ENCODE results near the gene CHN2. TPM values are rescaled to one million over a fixed set of nuclear protein-coding genes. Genes with fewer than 3 reads are reported as not detected.

CHN2 gene
- total and polyA plus RNA-seq, 2 donors (not counting 1 experiment from before 2014, with no cell fraction given) = 0.86 to 1.4 TPM

DNA sequence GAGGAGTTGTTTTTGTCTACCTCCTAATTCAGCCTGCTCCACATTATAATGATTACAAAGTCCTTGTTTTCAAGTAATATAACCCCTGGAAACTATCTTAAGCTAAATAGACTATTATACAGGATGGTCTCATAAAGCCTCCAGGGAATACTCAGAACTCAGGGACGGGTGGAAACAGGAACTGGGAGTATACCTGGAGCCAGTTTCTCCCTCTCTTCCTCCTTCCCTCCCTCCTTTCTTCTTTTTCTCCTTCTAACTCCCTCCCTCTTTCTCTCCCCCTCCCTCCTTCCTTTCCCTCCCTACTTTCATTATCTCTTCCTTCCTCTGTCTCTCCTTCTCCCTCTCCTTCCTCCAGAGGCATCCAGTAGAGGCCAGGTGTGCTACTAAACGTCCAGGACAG is 292.8 kb downstream of the CHN2 start:
- Histone ChIP-seq H3K4me1 (ENCODE audit: control insufficient read depth in 2 of 2, insufficient read depth in 2 of 2, low read length in 2 of 2) (no peaks in the 10 kb centered on the region), H3K9me3 (ENCODE audit: control extremely low read depth in 1 of 3, control insufficient read depth in 2 of 3, insufficient read depth in 1 of 3, low read length in 2 of 3) (no peaks in the 10 kb centered on the region), H3K4me3 (ENCODE audit: control extremely low read depth in 1 of 5, extremely low read depth in 1 of 5, insufficient read depth in 1 of 5, low read depth in 2 of 5, low read length in 4 of 5) (no peak overlapping the region), H3K79me2 (ENCODE audit: control insufficient read depth, insufficient read depth, low read length) (no peaks in the 10 kb centered on the region), H3K36me3 (replicated peaks in 1 of 2; ENCODE audit: control extremely low read depth in 1 of 2, control insufficient read depth in 1 of 2, extremely low read depth in 1 of 2, insufficient read depth in 2 of 2, low read length in 1 of 2) (no peaks in the 10 kb centered on the region), H4K20me1 (ENCODE audit: control insufficient read depth, insufficient read depth, low read length, poor library complexity, severe bottlenecking) (no peaks in the 10 kb centered on the region), H3K27me3 (replicated peaks in 1 of 4; ENCODE audit: control extremely low read depth in 1 of 4, control insufficient read depth in 3 of 4, insufficient read depth in 4 of 4, low read length in 3 of 4) (no peaks in the 10 kb centered on the region), H2AFZ (ENCODE audit: insufficient read depth, low read depth, low read length, poor library complexity, severe bottlenecking) (no peak overlapping the region), H3K27ac (ENCODE audit: low read length in 2 of 2) (no peak overlapping the region), H3K4me2 (replicated peaks; ENCODE audit: low read depth, low read length, poor library complexity, severe bottlenecking) (no peak overlapping the region), H3K9ac (ENCODE audit: low read length) (no peak overlapping the region)
- CTCF ChIA-PET = no interaction called here
- TF ChIP-seq EZH2 (IDR thresholded peaks at IDR 0.05; ENCODE audit: borderline replicate concordance, insufficient read depth, low read depth, low read length, poor library complexity, severe bottlenecking) = no peak
- no peak for TF ChIP-seq CTCF (IDR thresholded peaks at IDR 0.05)
- Mint-ChIP-seq H3K9me3 (ENCODE audit: insufficient read depth) (no peaks in the 10 kb centered on the region), H3K4me1 (no peaks in the 10 kb centered on the region), H3K27me3 (peaks cover 5% of the 10 kb centered on the region), H3K27ac (no peak overlapping the region), H3K4me3 (no peak overlapping the region)
- ATAC-seq (ENCODE audit: low read depth) (no peak), DNase-seq (no peak)
- 20% methylated on average over 1 of the region's 2 CpGs for WGBS (ENCODE audit: insufficient coverage)
- POLR2A ChIA-PET = no interaction called here
- intact Hi-C loops (cut with micrococcal nuclease) = no loop called here

- no peaks in the 10 kb centered on the region for H4K20me1 ChIP-seq (ENCODE audit: control insufficient read depth, insufficient read depth, low read length, poor library complexity, severe bottlenecking)
- intact Hi-C loops (cut with micrococcal nuclease) = no loop called here
- no peak overlapping the region for H3K4me2 ChIP-seq (replicated peaks; ENCODE audit: low read depth, low read length, poor library complexity, severe bottlenecking)
- H3K9me3 ChIP-seq (ENCODE audit: control extremely low read depth in 1 of 3, control insufficient read depth in 2 of 3, insufficient read depth in 1 of 3, low read length in 2 of 3) = no peaks in the 10 kb centered on the region
- DNase-seq = no peak
- H3K79me2 ChIP-seq (ENCODE audit: control insufficient read depth, insufficient read depth, low read length) = no peaks in the 10 kb centered on the region
- Mint-ChIP-seq H3K4me1 (no peaks in the 10 kb centered on the region), H3K27me3 (peaks cover 5% of the 10 kb centered on the region), H3K27ac (no peak overlapping the region), H3K9me3 (ENCODE audit: insufficient read depth) (no peaks in the 10 kb centered on the region), H3K4me3 (no peak overlapping the region)
- no peaks in the 10 kb centered on the region for H3K4me1 ChIP-seq (ENCODE audit: control insufficient read depth in 2 of 2, insufficient read depth in 2 of 2, low read length in 2 of 2)
- 100% methylated on average over 2 of the region's 8 CpGs for WGBS (ENCODE audit: insufficient coverage)
- no peak overlapping the region for H3K4me3 ChIP-seq (ENCODE audit: control extremely low read depth in 1 of 5, extremely low read depth in 1 of 5, insufficient read depth in 1 of 5, low read depth in 2 of 5, low read length in 4 of 5)
- TF ChIP-seq EZH2 (IDR thresholded peaks at IDR 0.05; ENCODE audit: borderline replicate concordance, insufficient read depth, low read depth, low read length, poor library complexity, severe bottlenecking) (no peak), CTCF (IDR thresholded peaks at IDR 0.05) (no peak)
- ChIA-PET CTCF (interaction anchor here (0.7 kb wide), 1 partner anchor 175 kb away, joined by 3 read pairs; no protein-coding TSS in a partner anchor), POLR2A (no interaction called here)
- no peak overlapping the region for H3K27ac ChIP-seq (ENCODE audit: low read length in 2 of 2)
- no peaks in the 10 kb centered on the region for H3K27me3 ChIP-seq (replicated peaks in 1 of 4; ENCODE audit: control extremely low read depth in 1 of 4, control insufficient read depth in 3 of 4, insufficient read depth in 4 of 4, low read length in 3 of 4)
- H3K36me3 ChIP-seq (replicated peaks in 1 of 2; ENCODE audit: control extremely low read depth in 1 of 2, control insufficient read depth in 1 of 2, extremely low read depth in 1 of 2, insufficient read depth in 2 of 2, low read length in 1 of 2) = no peaks in the 10 kb centered on the region
- no peak overlapping the region for H2AFZ ChIP-seq (ENCODE audit: insufficient read depth, low read depth, low read length, poor library complexity, severe bottlenecking)
- no peak overlapping the region for H3K9ac ChIP-seq (ENCODE audit: low read length)
- no peak for ATAC-seq (ENCODE audit: low read depth)
These were observed 293.8 kb downstream of the CHN2 start for GRCh38 chr7:29488203-29488970.

All from B cell (primary cell).